ENCODE measurements around the gene FBXO47.

The FBXO47 gene, protein sequence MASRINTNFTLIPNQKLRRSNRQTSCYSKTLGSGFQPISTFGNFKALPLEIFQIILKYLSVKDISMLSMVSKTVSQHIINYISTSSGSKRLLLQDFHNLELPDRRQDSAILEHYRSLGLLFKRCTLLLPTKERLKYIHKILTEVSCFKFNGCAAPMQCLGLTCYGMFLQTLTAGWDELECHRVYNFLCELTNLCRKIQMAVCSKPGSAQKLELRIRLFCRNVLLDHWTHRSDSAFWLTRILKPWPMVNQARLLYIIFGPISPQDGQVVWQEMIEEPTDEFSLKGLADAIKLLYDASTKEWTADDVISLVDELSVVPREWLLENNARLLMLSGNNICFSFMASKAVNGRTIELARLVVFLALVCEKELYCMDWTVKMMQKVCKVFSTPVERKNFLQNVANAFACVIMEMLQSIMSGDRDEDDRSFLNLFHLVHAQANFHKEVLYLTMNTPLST

DNA sequence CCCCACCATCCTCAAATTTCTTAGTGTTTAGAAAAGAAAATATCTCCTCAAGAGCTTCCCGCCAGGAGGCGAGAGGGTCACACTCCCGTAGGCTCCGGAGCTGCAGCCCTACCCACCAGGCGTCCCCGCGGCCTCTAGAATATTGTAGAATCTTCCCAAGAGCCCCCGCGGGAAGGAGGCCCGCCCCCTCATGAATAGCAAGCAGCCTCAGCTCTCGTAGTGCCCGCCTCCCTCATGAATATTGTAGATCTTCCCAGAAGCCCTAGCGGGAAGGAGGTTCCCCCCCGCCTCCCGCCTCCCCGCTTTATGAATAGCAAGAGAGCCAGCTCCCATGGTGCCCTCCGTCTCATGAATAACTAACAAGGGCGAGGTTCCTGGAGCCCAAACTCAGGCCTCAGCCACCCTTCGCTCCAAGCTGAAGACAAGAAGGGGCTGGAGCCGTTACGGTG lies at the start of gene FBXO47:
Gene FBXO47, minus strand, starts transcription at position 114 of the 449 bp plus-strand sequence. CDS start 4,378 bp downstream, outside the sequence.
- DNase-seq = no peak

DNA sequence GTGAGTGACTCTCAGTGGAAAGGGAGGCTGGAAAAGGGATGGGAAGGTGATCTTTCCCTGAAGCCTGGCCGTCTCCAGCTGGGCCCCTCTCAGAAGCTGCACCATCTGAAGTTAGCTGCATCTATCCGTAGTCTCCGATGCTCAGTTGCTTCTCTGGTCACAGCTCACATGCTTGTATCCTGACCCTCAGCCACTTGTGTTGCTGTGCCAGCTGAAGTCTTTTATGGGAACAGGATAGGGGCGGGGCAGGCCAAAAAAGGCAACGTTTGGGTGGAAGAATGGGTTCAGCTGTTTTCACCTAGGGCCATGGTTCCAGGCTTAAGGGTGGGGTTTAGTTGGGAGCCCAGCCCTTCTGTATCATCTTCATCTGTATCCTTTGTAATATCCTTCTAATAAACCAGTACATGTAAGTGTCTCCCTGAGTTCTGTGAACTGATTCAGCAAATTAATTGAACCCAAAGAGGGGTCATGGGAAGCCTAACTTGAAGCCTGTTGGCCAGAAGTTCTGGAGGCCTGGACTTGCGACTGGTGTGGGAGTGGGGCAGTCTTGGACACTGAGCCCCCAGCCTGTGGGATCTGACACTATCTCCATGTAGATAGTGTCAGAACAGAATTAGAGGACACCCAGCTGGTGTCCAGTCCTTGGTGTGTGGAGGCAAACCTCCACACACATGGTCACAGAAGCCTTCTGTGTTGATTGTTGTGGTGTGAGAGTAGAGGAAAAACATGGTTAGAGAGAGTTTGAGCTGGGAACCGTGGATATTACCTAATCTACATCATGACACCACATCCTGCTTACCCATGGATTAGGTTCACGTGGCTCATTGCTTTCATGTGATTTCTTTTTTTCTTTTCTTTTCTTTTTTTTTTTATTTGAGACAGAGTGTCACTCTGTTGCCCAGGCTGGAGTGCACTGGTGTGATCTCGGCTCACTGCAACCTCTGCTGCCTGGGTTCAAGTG lies 49.3 kb upstream of the FBXO47 start:
- no peak for DNase-seq

DNA sequence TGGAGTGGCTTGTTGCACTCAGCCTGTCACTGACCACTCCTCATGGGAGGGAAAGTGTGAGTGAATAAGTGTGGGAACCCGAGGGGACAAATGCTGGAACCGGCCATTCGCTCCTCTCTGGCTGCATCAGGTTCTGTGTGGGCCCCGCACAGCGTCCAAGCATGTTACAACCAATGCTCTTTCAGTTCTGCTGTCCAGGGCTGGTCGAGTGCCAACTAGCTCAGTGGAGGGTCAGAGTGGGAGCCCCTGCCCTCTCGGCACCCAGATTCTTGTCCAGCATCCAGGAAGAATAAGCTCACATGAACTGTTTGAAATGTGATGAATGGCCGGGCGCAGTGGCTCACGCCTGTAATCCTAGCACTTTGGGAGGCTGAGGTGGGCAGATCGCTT lies 48.3 kb upstream of the FBXO47 start:
- no peak for DNase-seq

DNA sequence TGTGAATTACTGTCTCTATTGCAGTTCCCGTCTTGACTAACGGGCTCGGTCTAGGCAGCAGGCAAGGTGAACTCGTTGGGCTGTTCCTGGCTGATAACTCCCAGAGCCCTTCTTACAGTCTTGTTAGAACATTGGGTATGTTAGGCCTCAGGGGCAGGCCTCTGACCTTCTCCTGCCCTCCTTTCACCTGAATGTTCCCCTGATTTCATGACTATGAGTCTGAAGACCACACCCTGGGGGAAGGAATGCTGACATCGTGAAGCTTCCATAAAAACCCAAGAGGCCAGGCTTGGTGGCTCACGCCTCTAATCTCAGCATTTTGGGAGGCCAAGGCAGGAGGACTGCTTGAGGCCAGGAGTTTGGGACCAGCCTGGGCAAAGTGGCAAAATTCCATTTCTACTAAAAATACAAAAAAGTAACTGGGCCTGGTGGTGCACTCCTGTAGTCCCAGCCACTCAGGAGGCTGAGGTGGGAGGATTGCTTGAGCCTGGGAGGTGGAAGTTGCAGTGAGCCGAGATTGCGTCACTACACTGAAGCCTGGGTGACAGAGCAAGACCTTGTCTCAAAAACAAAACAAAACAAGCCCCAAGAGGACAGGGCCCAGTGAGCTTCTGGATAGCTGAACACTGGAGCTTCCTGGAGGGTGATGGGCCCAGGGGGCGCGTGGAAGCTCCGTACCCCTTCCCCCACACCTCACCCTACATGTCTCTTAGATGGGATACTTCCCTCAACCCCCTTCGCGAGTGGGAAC lies 47.8 kb upstream of the FBXO47 start:
- no peak for DNase-seq

DNA sequence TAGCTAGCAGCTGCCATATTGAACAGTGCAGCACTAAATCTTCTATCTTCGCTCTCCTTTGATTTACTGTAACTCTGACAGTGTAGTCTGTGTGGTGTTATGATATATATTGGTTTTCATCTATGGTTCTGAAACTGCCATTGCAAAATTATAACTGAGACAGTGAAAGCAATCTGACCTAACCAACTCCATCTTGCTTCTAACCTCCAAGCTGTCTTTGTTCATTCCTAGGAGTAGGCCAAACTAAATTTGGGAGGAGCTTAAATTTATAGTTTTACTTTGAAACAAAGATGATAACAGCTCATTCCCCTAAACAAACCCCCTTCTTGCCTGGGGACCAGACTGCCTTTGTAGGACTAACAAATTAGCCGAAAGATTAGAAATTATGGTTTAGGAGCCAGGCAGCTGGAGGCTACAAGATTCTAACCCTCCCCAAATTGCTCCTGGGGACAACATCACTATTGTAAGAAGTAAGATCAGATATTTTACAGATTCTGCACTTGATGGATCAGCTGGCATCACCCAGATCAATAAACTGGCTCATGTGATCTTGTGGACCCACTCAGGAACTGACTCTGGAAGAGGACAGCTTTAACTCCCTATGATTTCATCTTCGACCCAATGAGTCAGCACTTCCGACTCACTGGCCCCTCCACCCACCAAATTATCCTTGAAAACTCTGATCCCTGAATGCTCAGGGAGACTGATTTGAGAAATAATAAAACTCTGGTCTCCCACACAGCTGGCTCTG lies 47.0 kb upstream of the FBXO47 start:
- DNase-seq = no peak

DNA sequence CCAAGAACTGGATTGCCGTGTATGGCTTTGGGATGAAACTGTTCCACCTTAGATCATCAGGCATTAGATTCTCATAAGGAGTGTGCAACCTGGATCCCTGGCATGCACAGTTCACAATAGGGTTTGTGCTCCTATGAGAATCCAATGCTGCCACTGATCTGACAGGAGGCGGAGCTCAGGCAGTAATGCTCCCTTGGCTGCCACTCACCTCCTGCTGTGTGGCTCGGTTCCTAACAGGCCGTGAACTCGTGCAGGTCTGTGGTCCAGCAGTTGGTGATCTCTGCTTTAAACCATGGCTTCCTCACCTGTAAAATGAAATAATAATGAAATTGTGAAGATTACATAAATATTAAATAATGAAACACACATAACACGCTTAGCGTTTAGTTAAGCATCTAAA lies 45.5 kb upstream of the FBXO47 start:
- no peak for DNase-seq

DNA sequence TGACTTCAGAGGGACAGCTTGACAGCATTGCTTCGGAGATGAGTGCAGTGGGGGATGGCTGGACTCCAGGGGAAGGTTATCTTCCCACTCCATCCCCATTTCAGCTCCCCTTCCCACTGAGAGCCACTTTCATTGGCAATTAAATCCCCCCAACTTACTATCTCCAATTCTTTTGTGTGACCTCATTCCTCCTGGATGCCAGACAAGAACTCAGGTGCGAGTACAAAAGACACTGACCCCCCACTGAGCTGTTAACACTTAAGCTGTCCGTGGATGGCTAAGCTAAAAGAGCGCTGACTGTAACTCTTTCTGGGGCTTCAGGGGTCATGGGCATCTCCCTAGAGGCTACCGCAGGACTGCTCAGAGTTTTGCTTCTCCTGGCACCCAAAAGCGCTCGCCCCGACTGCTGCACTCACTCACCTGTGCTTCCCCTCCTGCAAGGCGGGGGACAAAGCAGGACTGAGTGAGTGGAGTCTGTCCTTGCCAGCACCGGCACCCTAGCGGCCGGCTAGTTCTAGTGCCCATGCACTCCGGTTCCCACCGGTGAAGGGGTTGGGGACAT lies 44.8 kb upstream of the FBXO47 start:
- no peak for DNase-seq

DNA sequence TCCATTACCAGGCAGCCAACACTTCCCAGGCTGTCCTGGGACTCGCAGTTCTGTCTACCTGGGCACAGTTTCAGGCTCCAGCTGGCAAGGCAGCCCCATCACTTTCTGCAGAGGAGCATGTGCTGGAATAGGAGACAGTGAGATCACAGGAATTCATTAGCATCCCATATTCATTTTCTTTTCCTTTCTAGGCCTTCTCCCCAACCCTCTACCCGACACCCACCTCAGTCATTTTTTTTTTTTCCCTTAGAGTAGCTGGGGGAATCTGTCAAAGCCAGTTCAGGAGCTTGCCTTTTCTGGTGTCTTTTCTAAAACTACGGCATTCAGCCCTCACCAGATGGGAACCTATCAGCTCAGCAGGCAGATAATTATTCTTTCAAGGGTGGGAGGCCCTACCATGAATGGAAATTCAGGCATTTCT lies 42.4 kb upstream of the FBXO47 start:
- no peak for DNase-seq

DNA sequence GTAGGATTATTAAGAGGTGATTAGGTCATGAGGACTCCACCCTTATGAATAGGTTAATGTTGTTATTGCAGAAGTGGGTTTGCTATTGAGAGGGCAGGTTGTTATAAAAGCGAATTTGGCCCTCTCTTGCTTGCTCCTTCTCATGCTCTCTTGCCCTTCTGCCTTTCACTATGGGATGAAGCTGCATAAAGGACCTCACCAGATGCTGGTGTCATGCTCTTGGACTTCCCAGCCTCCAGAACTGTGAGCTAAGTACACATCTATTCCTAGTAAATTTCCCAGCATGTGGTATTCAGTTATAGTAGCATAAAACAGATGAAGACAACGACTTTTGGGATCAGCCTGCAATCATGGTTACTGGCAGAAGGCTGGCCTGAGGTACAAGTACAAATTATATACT lies 41.4 kb upstream of the FBXO47 start:
- DNase-seq = no peak

DNA sequence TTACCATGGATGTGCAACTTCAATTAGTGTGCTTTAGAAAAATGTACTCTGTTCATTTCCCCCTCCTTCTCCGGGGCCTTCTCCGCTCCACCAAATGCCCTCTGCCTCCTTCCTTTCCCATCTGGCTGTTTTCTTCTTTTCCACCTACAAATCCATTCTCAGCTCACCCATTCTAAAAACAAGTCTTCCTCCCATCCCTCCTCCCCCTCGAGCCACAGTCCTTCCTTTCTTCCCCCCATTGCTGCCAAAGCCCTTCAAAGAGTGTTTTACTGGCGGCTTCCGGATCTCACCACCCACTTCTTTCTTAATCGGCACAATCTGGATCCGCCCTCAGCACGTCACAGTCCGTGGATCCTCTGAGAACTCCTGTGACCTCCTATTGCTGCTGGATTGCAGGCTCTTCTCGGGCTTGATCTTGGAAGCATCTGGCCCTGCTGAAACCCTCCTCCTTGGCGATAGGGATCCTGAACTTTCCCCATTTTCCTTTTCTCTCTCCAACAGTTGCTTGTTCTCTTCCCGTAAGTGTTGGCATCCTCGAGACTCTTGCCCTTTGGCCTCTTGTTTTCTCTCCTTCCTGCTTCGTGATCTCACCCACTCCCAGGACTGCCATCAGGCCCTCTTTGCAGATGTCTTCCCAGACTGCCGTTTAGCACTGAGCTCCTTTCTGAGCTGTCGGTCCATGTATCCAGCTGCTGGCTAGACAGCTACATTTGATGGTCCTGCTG lies 36.0 kb upstream of the FBXO47 start:
- no peak for DNase-seq

DNA sequence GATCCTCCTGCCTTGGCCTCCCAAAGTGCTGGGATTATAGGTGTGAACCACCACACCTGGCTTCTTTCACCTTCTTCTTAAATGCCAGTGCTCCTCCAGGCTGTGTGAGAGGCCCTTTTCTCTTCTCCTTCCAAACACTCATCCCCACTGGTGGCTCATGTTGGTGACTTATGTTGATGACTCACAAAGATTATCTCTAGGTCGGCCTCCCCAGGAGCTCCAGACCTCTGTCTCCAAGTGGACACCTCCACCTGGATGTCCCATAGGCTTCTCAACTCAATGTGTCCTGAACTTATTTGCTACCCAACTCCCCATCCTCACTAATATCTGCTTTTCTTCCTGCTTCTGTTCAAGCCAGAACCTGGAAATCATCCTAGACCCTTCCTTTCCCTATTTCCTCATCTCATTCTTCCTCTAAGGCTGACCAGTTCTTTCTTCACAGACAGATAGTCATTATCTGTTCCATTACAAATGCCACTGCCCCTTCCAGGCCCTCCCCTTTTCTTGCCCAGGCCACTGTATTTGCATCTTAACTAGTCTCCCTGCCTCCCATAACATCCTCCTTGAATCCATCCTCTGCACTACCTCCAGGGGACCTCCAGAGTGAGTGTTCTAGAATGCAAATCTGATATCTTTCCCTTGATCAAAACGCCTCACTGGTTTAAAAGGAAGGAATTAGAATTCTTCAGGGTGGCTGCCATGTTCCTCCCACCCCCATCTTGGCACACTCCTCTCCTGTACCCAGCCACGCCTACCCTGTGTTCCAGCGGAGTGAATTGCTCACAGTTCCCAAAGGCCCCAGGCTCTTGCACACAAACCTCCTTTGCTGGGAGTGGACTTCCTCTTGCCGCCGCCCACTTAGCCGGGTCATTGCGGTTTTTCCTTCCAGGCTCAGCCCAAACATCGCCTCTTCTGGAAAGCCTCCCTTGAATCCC lies 34.8 kb upstream of the FBXO47 start:
- DNase-seq = no peak

DNA sequence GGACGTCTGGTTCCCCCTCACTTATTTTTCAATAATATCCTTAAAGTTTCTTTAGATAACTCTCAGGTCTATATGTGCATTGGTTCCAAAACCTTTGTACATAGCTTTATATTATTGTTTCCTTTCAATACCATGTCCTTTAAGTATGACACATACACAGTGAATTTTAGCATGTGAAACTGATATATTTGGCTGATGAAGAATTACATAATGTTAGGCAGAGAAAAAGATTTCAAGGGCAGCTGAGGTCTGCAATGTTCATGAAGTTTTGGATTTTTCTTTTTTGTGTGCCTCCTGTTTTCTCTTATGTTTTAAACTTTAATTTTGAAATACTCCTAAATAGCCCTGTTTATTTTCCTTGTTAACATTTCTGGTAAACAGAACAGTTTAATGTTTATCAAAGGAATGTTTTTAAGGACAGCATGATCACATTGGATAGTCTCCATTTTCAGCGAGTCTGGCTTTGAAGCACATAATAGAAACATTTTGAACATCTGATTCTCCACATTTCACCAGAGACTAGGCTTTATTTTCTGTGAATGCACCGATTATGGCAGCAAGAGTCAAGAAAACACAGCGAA lies 32.9 kb upstream of the FBXO47 start:
- DNase-seq = no peak

DNA sequence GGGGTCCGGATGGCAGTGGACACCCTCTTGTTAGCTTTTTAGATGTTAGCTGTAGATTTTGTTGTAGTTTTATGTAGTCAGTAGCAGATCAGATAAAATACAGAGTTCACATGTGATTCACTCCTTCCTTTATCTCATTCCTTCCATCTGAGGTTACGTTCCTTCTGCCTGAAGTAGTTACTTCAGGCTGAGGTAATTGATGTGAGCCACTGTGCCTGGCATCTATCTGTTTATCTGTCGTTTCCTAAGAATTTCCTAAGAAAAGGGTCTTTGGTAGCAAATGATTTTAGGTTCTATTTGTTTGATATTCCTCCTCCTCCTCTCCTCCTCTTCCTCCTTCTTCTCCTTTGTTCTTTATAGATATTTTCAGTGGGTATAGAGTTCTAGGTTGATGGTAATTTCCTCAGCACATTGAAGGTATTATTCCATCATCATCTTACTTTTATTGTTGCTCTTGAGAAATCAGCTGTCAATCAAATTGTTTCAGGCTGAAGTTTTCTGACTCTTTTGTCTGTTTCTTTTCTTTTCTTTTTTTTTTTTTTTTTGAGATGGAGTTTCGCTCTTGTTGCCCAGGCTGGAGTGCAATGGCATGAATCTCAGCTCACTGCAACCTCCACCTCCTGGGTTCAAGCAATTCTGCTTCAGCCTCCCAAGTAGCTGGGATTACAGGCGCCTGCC lies 29.6 kb upstream of the FBXO47 start:
- DNase-seq = no peak

DNA sequence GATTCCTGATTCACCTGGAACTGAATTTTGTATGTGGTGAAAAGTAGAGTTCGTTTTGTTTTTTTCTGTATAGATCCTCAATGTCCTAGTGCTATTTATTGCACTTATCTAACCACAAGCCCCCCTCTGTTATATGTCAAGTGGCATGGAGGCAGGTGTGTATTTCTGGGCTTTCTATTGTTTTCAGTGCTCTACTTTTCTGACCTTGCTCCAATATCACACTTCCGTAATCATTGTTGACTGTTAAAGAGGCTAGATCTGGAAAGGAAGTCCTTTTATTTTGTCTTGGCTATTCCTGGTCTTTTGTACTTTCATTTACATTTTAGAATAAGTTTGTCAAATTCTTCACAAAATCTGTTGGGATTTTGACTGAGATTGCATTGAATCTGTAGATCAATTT lies 26.8 kb upstream of the FBXO47 start:
- DNase-seq = no peak

DNA sequence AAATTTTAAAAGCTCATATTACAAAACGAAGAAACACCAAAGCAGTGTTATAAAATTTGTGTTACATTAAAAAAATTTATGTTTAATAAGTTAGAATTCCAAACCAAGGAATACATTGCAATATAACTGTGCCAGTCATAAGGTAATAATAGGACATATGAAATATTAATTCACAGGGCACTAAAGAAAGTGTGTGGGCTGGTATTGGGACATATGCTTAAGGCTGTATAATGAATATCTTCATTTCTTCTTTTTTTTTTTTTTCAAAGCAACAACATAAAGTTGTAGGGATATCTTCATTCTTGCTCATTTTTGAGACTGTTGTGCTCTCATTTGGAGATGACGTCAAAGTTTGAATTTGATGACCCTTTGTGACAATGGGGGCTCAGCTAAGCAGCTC lies 17.5 kb upstream of the FBXO47 start:
- no peak for DNase-seq

DNA sequence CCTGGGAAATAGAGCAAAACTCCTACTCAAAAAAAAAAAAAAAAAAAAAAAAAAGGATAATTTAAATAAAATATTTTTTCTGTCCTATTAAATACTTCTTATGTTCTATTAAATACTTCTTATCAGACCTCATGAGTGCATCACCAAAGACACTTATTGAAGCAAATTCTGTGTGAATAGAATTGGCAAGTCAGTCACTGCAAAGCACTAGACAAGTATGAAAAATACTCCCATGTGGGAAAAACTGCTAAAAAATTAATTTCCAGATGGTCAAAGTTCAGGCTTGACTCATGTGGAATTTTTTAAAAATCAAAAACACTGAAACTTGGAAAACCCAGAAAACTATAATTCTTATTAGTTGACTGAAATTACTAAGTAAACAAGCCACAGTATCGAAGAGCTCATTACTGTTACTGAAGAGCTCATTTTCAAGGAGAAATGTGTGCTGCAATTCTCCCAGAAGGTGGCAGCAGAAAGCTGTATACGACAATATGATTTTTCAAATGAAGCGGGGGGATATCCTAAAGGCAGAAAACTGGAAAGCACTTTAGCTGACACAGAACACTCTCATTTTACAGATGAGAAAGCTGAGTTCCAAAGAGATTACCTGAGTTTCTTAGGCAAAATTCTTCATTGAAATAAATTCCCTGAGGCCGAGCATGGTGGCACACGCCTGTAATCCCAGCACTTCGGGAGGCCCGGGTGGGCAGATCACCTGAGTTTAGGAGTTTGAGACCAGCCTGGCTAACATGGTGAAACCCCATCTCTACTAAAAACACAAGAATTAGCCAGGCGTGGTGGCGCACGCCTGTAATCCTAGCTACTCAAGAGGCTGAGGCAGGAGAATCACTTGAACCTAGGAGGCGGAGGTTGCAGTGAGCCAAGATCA lies 15.9 kb upstream of the FBXO47 start:
- DNase-seq = peak; percentile 60

DNA sequence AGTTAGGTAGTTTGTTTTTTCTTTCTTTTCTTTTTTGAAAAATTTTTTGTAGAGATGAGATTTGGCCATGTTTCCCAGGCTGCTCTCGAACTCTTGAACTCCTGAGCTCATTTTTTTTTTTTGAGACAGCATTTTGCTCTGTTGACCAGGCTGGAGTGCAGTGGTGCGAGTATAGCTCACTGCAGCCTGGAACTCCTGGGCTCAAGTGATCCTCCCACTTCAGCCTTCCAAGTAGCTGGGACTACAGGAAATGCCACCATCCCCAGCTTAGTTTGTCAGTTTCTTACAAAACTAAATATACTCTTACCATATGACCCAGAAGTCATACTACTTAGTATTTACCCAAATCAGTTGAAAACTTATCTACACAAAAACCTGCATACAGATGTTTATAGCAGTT lies 14.4 kb upstream of the FBXO47 start:
- DNase-seq = no peak

Measured in NCI-H1436 treated with DMSO at 0.1 percent for 48 hours (cell line).